ENCODE data around the gene CD99L2. TPM values are rescaled to one million over a fixed set of nuclear protein-coding genes. Genes with fewer than 3 reads are reported as not detected.

Gene CD99L2
- total and polyA plus RNA-seq, 4 donors, result 9.7 to 39.8 (median 23.8) TPM

- no peak for TF ChIP-seq YY1 (IDR thresholded peaks at IDR 0.05)
- no peak for TF ChIP-seq FOXA1 (IDR thresholded peaks at IDR 0.05)
- no peak for TF ChIP-seq RAD21 (IDR thresholded peaks at IDR 0.05)
- no peak for TF ChIP-seq ZBTB33 (IDR thresholded peaks at IDR 0.05)
- no peak overlapping the region for H3K9ac ChIP-seq (ENCODE audit: low read depth in 1 of 2, low read length in 2 of 2)
- peaks cover 0 to 3% (median 0%) of the 10 kb centered on the region in 4 donors for H3K36me3 ChIP-seq (ENCODE audit: control insufficient read depth in 4 of 4, insufficient read depth in 3 of 4, low read depth in 1 of 4, low read length in 3 of 4)
- WGBS, result 93% methylated on average over 10 of the region's 10 CpGs
- no peak for DNase-seq (ENCODE audit: low spot score)
- H3K4me3 ChIP-seq (ENCODE audit: low read depth in 1 of 3, low read length in 3 of 3), result no peak overlapping the region
- no peak overlapping the region for H3K27ac ChIP-seq (ENCODE audit: low read depth in 1 of 2, low read length in 2 of 2)
- H3K4me1 ChIP-seq (ENCODE audit: control insufficient read depth in 4 of 4, insufficient read depth in 4 of 4, low read length in 3 of 4), result peaks cover 0 to 2% (median 0%) of the 10 kb centered on the region in 4 donors
- H3K27me3 ChIP-seq (ENCODE audit: control insufficient read depth in 4 of 4, insufficient read depth in 4 of 4, low read length in 3 of 4), result no peaks in the 10 kb centered on the region
- no peaks in the 10 kb centered on the region for H3K9me3 ChIP-seq (ENCODE audit: control insufficient read depth in 4 of 4, low read length in 3 of 4)
Measured at GRCh38 chrX:150768132-150768485, 130.4 kb downstream of the CD99L2 start.

GRCh38 chrX:150767475-150768131, 130.9 kb downstream of the CD99L2 start:
- H3K27ac ChIP-seq (ENCODE audit: low read depth in 1 of 2, low read length in 2 of 2), result no peak overlapping the region
- DNase-seq (ENCODE audit: low spot score), result no peak
- H3K36me3 ChIP-seq (ENCODE audit: control insufficient read depth in 4 of 4, insufficient read depth in 3 of 4, low read depth in 1 of 4, low read length in 3 of 4), result peaks cover 0 to 4% (median 0%) of the 10 kb centered on the region in 4 donors
- TF ChIP-seq RXRA (IDR thresholded peaks at IDR 0.05) (no peak), RAD21 (IDR thresholded peaks at IDR 0.05) (no peak), HNF4G (IDR thresholded peaks at IDR 0.05) (no peak), FOXA1 (IDR thresholded peaks at IDR 0.05) (no peak), SP1 (IDR thresholded peaks at IDR 0.05) (no peak), EGR1 (IDR thresholded peaks at IDR 0.05; ENCODE audit: low read depth in 2 of 2) (no peak), ZBTB33 (IDR thresholded peaks at IDR 0.05) (no peak), CTCF (IDR thresholded peaks at IDR 0.05; ENCODE audit: low read depth, low read length, missing input control) (no peak), FOXA2 (IDR thresholded peaks at IDR 0.05) (no peak)
- 87% methylated on average over 17 of the region's 17 CpGs for WGBS
- H3K27me3 ChIP-seq (ENCODE audit: control insufficient read depth in 4 of 4, insufficient read depth in 4 of 4, low read length in 3 of 4), result no peaks in the 10 kb centered on the region
- H3K4me3 ChIP-seq (ENCODE audit: low read depth in 1 of 3, low read length in 3 of 3), result no peak overlapping the region
- no peaks in the 10 kb centered on the region for H3K9me3 ChIP-seq (ENCODE audit: control insufficient read depth in 4 of 4, low read length in 3 of 4)
- H3K4me1 ChIP-seq (ENCODE audit: control insufficient read depth in 4 of 4, insufficient read depth in 4 of 4, low read length in 3 of 4), result peaks cover 0 to 2% (median 0%) of the 10 kb centered on the region in 4 donors
- H3K9ac ChIP-seq (ENCODE audit: low read depth in 1 of 2, low read length in 2 of 2), result no peak overlapping the region

- no peak for DNase-seq (ENCODE audit: low spot score)
- Histone ChIP-seq H3K27ac (ENCODE audit: low read depth in 1 of 2, low read length in 2 of 2) (no peak overlapping the region), H3K9me3 (ENCODE audit: control insufficient read depth in 4 of 4, low read length in 3 of 4) (no peaks in the 10 kb centered on the region), H3K9ac (ENCODE audit: low read depth in 1 of 2, low read length in 2 of 2) (no peak overlapping the region), H3K27me3 (ENCODE audit: control insufficient read depth in 4 of 4, insufficient read depth in 4 of 4, low read length in 3 of 4) (no peaks in the 10 kb centered on the region), H3K36me3 (ENCODE audit: control insufficient read depth in 4 of 4, insufficient read depth in 3 of 4, low read depth in 1 of 4, low read length in 3 of 4) (peaks cover 0 to 4% (median 0%) of the 10 kb centered on the region in 4 donors), H3K4me3 (ENCODE audit: low read depth in 1 of 3, low read length in 3 of 3) (no peak overlapping the region), H3K4me1 (ENCODE audit: control insufficient read depth in 4 of 4, insufficient read depth in 4 of 4, low read length in 3 of 4) (peaks cover 0 to 1% (median 0%) of the 10 kb centered on the region in 4 donors)
- WGBS, result 67% methylated on average over 9 of the region's 9 CpGs
- TF ChIP-seq CTCF (IDR thresholded peaks at IDR 0.05; ENCODE audit: low read depth, low read length, missing input control) (no peak), FOXA1 (IDR thresholded peaks at IDR 0.05) (no peak), RAD21 (IDR thresholded peaks at IDR 0.05) (no peak)
Measured at GRCh38 chrX:150767045-150767395, 131.4 kb downstream of the CD99L2 start.
